HG02885 (cell line): ENCODE results near the gene CEP131.
"Not testable (repeated sequence)": the region's sequence is repeated elsewhere in the genome, so short reads cannot be mapped to it uniquely, and the experiment has no call there.

Source experiments
- ATAC-seq: cut with Tn5 transposase; IDR thresholded peaks from one replicate; pipeline ENCODE4 v1.9.1; 2021; ENCODE audit warnings: mild to moderate bottlenecking; ENCODE audit not compliant: unreplicated experiment, poor library complexity

Gene CEP131

DNA sequence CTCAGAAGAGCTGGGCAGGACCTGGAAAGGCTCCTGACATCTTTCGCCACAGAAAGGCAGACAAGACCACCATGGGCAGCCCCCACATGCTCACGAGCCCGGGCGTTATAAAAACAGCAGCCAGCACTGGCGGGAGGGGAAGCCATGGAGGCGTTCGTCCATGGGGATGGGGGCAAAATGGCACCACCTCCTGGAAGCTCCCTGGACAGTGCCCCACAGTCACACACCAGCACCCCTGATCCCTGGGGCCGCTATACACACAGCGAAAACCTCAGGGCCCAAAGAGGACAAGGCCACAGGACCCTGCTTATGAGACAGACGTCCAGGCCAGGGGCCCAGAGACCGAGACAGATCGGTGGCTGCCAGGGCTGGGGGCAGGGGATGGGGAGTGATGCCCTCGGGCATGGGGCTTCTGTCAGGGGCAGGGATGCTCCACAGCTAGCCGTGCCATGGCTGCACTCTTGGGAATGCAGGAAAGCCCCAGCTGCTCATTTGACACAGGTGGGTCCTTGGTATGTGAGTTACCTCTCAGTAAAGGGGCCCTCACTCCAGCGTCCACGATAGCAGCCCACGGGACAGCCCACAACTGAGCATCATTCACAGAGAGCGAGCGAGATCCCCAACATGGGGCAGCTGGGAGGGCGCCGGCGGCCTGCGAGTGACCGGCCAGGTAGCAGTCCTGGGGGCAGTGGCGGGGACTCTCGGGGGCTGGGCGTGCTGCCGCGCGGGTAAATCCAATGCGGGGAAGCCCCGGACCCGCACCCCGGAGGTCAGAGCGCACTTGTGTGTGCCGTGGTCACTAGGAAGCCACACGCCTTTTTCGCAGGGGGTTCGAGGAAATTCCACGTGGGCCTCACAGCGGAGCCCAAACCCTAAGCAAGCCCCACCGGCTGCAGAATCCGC, 63.8 kb downstream of the CEP131 start:
- no peak for ATAC-seq

DNA sequence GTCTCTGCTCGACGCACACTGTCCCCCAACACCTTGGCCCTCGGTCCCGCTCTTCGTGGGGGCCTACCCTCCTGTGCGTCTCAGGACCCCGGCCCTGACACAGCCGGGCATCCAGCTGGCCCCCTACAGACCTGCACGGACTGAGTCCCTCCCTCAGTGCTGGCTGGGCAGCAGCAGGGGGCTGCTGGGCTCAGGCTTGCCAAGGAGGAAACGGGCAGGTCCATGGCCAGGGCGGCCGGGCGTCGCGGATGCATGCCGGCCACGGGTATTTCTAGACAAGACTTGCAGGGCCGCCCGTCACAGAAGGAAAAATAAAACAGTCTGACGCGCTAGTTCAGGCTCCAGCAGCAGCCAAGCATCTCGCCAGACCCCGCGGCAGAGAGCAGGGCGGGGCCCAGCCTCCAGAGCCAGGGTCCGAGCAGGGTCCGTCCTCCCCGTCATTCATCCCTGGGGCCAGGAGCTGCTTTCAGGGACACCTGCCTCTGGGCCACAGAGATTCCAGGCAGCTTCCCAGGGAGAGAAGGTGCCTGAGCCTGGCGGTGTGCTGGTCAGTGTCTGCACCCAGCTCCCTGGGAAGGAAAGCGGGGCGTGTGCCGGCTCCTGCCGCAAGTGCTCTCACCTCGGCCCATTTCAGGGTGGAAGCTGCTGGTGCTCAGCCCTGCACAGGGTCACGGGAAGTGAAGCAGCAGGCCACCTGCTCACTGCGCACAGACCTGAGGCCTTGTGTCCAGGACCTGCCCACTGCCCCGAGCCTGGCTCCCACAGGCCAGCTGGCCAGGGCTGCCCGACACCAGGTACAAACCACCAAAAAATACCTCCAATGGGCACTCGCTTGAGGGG, 64.7 kb downstream of the CEP131 start:
- no peak for ATAC-seq

DNA sequence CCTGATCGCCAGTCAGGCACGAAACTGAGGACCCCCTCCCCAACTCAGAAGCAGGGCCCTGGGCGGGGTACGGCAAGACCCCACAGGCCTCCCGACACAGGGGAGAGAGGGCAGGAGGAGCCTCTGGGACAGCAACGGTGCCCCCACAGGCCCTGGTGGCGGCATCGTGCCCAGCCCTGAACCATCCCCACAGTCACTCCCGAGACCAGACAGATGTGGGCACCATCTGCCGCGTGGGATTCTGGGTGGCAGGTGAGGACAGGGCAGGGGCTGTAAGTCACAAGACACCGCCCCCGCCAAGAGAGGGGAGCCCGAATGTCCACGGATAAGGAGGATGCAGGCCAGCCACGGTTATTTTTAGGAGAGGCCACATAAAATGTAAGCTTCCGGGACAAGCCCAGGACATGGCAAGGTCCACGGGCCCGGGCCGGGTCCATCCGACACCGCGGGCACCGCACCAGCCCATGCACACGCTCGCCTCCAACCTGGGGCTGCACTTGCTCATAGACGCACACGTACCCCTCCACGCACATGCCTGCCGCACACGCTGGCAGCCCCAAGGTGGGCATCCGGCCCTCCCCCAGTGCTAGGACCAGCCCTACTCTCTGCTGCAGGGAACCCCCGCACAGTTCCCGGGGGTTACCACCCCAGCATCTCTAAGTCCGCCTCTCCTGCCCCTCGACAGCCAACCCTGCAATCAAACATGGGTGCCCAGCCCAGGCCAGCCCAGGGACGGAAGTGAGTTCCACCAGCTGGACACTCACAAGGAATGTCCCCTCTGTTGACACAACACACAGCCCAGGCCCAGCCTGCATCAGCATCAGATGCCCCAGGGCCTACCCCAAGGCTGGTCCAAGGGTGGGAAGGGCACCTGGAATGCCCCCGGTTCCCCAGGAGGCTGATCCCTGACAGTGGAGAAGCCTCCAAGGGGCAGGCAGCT, 65.6 kb downstream of the CEP131 start:
- no peak for ATAC-seq

DNA sequence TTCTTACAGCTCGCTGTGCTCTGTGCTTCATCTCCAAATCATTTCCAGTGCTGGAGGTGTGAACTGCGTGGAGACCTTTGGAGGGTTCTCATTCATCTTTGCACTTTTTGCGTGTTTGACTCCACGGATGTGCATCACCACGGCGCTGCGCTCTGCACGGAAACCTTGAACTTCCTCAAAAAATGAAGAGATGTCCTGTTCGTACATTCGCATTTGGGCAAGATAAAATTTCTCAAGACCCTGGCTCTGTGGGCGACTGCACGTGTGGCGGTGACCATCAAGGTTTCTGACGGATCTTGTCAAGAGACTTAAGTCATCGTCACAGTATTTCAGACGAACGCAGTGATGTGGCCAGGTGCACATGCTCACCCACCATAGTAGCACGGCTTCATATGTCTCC, 67.8 kb downstream of the CEP131 start:
- ATAC-seq: no peak

DNA sequence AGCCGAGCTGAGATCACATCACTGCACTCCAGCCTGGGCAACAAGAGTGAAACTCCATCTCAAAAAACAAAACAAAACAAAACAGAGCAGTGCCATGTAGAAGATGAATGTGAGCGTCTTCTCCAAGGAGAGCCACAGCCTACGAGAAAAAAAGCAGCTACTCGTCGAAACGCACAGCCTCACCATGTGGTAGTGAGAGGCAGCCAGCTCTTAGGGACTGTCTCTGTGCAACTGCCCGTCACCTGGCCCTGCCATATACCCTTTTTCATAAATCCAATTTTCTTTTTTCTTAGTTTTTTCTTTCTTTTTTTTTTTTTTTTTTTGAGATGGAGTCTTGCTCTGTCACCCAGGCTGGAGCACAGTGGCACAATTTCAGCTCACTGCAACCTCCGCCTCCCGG, 68.7 kb downstream of the CEP131 start:
- ATAC-seq: not testable (repeated sequence)

DNA sequence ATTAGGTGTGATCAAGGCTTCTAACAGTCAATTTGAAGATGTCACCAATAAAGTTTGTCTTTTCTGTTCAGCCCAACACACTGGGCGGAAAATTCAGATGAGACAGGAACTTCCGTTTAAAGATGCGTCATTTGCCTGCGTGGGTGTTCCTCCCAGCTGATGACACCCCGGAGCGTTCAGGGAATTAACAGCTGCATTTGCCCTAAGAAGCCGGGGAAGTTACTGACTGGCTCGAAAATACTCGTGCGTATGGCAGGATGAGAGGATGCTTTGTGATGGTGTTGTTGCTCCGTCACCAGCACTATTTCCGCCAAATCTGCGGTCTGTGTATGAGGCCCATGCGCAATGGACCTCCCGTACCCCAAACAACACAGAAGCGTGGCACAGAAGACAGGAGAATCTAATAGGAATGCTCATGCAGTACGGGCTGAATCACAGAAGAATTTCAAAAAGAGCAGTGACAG, 69.4 kb downstream of the CEP131 start:
- ATAC-seq: no peak

DNA sequence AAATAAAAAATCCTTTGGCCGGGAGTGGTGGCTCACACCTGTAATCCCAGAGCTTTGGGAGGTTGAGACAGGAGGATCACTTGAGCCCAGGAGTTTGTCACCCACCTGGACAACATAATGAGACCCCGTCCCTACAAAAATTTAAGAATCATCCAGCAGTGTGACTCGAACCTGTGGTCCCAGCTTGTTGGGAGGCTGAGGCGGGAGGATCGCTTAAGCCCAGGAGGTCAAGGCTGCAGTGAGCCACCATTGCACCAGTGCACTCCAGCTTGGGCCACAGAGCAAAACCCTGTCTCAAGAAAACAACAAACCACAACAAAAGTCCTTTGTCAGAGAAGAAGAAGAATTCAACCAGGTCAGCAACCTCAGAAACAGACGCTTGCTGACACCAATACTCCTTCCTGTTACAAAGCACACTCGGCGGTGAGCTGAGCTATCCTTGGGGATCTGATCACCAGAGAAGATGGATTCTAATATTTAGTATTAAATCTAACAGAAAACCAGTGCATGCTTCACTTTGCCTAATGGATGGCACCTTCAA, 70.4 kb downstream of the CEP131 start:
- no peak for ATAC-seq

DNA sequence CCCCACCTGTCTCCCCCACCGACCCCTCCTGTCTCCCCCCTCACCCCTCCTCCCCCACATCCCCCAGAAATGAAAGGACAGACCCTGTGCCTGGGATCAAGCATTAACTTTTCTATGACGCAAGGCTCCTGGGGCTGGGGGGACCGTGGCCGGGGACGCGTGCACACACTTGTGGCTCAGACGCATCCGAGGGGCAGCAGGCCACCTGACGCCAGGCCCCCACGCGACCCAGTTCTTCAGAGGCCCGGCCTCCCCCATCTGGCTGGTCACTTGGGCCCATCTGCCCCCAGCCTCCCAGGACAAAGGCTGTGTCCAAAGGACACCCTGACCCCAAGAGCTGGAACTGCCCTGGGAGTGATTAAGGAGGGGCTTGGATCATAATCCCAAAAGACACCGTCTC, 71.5 kb downstream of the CEP131 start:
- no peak for ATAC-seq

DNA sequence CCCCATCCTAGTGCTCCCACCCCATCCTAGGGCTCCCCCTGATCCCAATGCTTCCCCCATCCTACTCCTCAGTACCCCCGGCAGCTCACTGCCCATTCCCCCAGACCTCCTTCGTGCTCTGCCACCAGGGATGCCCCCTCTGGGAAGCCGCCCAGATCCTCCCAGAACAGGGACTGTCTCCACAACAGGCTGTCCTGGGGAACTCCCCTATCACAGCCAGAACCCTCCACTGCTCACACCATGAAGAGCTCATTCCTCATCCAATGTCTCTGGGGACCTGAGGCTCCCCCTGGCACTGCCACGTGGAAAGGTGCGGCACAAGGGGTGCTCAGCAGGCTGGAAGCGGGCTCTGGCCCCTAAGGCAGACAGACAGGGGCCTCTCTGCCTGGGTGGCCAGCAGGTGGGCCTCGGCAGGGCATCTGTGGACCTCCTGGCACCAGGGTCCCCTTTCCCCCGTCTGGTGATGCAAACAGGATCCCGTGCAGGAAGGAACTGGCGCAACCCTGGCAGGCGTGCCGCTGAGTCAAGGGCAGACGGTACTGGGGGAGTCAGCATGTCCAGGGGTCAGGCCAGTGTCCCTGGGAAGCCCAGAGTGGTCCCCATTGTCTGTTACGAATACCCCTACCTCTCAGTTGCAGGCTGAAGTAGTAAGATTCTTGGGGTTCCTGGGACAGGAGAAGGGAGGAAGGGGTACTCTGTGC, 72.2 kb downstream of the CEP131 start:
- no peak for ATAC-seq

DNA sequence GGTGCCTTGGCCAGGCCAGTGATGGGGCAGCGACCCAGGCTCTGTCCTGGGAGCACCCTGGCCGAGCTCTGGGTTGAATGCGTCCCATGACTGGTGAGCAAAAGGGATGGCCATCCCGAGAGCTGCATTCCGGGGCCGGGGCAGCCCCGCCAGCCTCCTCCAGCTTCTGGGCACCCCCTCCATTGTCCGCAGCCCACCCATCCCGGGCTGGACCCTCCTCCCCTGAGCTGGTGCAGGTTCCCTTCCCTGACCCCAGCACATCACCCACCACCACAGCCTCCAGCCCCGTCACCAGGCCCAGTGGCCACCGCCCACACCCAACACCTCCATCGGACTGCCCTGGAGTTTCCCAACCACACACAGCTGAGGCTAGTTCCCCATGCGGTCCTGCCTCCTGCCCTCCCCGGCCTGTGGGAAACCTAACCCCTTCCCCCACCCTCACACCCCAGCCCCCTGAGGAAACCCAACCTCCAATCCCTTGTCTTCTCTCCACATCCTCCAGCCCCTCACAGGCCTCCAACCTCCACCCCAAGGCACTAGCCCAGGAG, 73.7 kb downstream of the CEP131 start:
- ATAC-seq: no peak

DNA sequence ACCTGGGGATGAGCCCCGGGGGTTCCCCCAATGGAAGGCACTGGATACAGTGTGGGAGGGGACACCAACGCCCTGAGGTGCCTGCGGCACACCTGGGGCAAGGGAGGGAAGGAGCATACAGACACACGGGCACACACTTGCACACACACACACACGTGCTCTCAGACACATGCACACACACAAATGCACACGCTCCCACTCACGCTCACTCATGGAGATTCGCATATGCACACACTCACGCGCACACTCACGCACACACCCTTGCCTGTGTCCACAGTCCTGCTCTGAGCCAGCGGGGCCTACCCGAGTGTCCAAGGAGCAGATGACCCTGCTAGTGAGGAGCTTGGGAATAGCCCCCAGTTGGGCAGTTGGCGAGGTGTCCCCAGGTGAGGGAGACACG, 74.2 kb downstream of the CEP131 start:
- no peak for ATAC-seq

DNA sequence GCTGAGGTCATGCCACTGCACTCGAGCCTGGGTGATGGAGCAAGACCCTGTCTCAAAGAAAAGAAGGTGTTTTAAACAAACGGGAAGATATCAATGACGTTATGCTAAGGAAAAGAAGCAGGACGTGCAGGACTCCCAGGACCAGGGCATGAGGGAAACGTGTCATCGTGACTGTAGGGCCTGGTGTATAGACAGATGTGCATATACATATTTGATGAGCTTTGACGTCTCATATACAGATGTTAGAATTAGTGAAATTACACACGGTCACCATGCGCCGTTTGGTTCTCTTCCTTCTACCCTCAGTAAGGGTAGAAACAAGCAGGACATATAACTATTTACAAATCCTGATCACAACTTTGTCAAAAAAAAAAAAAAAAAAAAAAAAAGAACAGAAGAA, 75.1 kb downstream of the CEP131 start:
- no peak for ATAC-seq

DNA sequence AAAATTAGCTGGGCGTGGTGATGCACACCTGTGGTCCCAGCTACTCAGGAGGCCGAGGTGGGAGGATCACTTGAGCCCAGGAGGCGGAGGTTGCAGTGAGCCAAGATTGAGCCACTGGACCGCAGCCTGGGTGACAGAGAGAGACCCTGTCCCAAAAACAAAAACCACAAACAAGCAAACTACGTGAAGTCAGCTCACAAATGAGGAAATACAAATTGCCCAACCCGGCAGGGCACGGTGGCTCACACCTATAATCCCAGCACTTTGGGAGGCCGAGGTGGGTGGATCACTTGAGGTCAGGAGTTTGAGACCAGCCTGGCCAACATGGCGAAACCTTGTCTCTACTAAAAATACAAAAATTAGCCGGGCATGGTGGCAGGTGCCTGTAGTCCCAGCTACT, 76.6 kb downstream of the CEP131 start:
- not testable (repeated sequence) for ATAC-seq

DNA sequence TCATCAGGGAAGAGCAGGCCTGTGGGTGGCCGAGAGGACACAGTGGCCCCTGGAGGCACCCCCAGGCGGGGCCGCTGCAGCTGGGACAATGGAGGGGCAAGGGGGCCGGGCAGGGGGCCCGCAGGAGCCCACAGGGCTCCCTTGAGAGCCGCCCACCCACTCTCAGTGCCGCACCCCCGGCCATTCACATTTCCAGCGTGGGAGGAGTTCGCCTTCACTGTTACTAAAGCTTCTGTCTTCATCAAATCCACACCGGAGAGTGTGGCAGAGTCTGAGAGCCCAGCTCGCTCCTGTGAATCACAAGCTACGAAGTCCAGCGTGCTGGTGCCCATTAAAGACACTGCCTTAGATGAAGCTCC, 78.4 kb downstream of the CEP131 start:
- no peak for ATAC-seq

DNA sequence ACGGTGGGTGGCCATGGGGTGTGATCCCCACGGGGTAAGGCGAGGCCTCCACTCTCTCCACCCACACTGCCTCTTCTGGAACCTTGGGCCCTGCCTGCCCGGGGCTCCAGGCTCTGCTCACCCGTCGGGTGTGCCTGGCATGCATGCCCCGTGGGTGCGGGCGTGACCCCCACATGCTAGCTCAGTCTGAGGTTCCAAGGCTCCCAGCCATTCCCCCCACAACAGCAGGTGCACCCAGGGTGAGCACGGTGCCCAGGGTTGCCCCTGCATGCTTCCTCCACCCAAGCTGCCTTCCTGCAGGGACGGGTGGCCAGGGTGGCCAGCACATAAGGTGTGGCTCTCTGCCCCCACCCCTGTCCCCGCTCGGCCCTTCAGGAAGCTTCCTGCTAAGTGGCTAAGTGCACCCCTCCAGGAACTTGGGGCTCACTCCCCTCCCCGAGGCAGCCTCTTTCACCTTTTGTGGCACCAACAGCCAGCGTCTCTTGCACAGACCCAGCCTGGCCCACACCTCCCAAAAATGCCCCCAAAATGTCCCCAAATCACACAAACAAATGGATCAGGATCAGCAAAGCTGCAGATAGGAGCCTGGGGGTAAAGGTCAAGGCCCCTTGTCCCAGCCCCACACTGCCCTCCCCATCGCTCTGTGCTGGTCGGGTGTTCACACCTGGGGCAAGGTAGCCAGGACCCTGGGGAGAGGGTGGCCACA, 78.9 kb downstream of the CEP131 start:
- ATAC-seq: no peak

DNA sequence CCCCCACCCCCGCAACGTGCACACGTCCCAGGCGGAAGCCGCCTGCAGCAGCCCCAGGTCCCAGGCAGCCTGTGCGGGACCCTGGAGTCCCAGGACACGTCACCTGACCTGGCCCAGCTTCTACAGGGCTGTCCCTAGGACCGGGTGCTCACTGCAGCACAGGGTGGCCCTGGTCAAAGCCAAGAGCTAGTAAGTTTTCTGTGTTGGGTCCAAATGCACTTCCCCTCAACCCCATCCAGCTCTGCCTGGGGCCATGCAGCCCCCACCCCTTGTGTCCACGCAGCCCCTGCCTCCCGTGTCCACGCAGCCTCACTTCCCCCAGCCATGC, 79.6 kb downstream of the CEP131 start:
- ATAC-seq: no peak

DNA sequence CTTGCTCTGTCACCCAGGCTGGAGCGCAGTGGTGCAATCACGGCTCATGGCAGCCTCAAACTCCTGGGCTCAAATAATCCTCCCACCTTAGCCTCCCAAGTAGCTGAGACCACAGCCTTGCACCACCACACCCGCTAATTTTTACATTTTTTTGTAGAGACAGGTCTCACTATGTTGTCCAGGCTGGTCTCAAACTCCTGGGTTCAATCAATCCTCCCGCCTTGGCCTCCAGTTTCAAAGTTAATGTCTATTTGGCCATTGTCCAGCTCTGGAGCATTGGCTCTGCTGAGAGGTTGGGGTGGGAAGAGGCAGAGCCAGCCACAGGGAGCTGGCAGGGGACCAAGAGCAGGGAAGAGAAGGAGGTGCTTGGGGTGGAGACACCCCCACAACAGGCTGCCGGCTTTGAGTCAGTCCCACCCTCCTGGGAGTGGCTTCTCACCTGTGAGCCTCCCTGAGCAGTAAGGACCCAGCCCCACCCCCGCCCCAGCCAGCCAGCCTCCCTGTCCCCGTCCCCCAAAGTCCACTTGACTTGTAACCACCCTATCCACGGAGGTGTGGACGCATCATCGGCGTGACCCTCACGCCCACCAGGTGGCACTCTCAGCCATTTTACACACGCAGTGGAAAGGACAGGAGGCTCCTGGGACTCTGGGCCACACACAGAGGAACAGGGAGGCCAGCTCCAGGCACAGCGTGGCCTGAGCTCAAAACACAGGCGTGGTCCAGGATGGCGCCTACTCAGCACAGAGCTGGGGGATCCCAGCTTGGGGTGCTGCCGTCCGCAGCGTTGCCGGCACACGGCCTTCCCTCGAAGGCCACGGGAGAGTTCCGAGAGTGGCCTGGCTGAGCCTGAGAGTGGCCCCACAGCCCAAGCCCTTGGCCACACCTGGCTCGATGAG, 80.2 kb downstream of the CEP131 start:
- no peak for ATAC-seq

DNA sequence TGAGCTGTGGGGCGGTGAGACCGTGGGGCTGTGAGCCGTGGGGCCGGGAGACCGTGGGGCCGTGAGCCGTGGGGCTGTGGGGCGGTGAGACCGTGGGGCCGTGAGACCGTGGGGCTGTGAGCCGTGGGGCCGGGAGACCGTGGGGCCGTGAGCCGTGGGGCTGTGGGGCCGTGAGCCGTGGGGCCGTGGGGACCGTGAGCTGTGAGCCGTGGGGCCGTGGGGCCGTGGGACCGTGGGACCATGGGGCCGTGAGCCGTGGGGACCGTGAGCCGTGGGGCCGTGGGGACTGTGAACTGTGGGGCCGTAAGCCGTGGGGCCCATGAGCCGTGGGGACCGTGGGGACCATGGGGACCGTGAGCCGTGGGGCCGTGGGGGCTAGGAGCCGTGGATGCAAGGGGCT, 82.1 kb downstream of the CEP131 start:
- no peak for ATAC-seq
